Hepatocyte (in vitro differentiated cells): ENCODE measurements around the gene NR2E3. TPM values are rescaled to one million over a fixed set of nuclear protein-coding genes. Genes with fewer than 3 reads are reported as not detected.

Experiments
- DNase-seq: peaks from one replicate; pipeline ENCODE4 v3.0.0-alpha.2; 2016; ENCODE audit warnings: low spot score
- H2AFZ ChIP-seq: fragments of 200-600 bp; sonication (generic); 2 replicates; pipeline ENCODE4 v1.6.0; 2016; ENCODE audit warnings: antibody characterized with exemption, mild to moderate bottlenecking
- H3K27ac ChIP-seq: fragments of 200-600 bp; sonication (generic); 2 replicates; pipeline ENCODE4 v1.5.1; 2016; ENCODE audit warnings: mild to moderate bottlenecking
- H3K27me3 ChIP-seq: fragments of 200-600 bp; sonication (generic); 2 replicates; pipeline ENCODE4 v1.6.1; 2016
- H3K36me3 ChIP-seq: fragments of 200-600 bp; sonication (generic); replicated peaks from 2 replicates; pipeline ENCODE4 v1.5.1; 2016; ENCODE audit warnings: low read depth; ENCODE audit not compliant: insufficient read depth
- H3K4me1 ChIP-seq: fragments of 200-600 bp; sonication (generic); 2 replicates; pipeline ENCODE4 v1.5.1; 2016; ENCODE audit warnings: mild to moderate bottlenecking, moderate library complexity; ENCODE audit not compliant: insufficient read depth
- H3K4me2 ChIP-seq: fragments of 200-600 bp; sonication (generic); 2 replicates; pipeline ENCODE4 v1.6.0; 2016
- H3K4me3 ChIP-seq: fragments of 200-600 bp; sonication (generic); 2 replicates; pipeline ENCODE4 v1.5.1; 2016; ENCODE audit warnings: mild to moderate bottlenecking
- H3K79me2 ChIP-seq: fragments of 200-600 bp; sonication (generic); 2 replicates; pipeline ENCODE4 v1.6.0; 2017; ENCODE audit warnings: mild to moderate bottlenecking
- H3K9me2 ChIP-seq: fragments of 200-600 bp; sonication (generic); replicated peaks from 2 replicates; pipeline ENCODE4 v1.6.0; 2017; ENCODE audit warnings: mild to moderate bottlenecking; ENCODE audit not compliant: insufficient read depth
- H3K9me3 ChIP-seq: fragments of 200-600 bp; sonication (generic); 2 replicates; pipeline ENCODE4 v1.5.1; 2016; ENCODE audit warnings: low read depth, mild to moderate bottlenecking
- H4K20me1 ChIP-seq: fragments of 200-600 bp; sonication (generic); 2 replicates; pipeline ENCODE4 v1.6.0; 2016; ENCODE audit warnings: mild to moderate bottlenecking; ENCODE audit not compliant: insufficient read depth, poor library complexity, severe bottlenecking
- CTCF ChIP-seq: fragments of 200-600 bp; sonication (generic); IDR thresholded peaks from 2 replicates; pipeline ENCODE4 v1.5.1; 2016; ENCODE audit warnings: antibody characterized with exemption, mild to moderate bottlenecking; ENCODE audit not compliant: poor library complexity
- EZH2 ChIP-seq: fragments of 200-600 bp; sonication (generic); IDR thresholded peaks from 2 replicates; pipeline ENCODE4 v1.6.1; 2016; ENCODE audit warnings: antibody characterized with exemption, mild to moderate bottlenecking, borderline replicate concordance
- EZH2phosphoT487 ChIP-seq: fragments of 200-600 bp; sonication (generic); IDR thresholded peaks from one replicate; pipeline ENCODE4 v1.6.1; 2018; ENCODE audit warnings: antibody characterized with exemption, mild to moderate bottlenecking, low read depth, moderate library complexity; ENCODE audit not compliant: unreplicated experiment, severe bottlenecking
- WGBS: methylation state at CpG from one replicate; pipeline ENCODE4 v1.1.6; 2016; ENCODE audit warnings: low lambda C conversion rate; ENCODE audit errors: missing lambda C conversion rate; 5-methylcytosine and 5-hydroxymethylcytosine counted together
- polyA plus RNA-seq: library from polyadenylated mRNA; unstranded; fragments of >200 nt; fragmentation: Nextera tagmentation; extraction: Ambion mirVana; gene quantifications from 2 replicates; pipeline ENCODE4 v1.2.1, GENCODE V29; 2016
- total RNA-seq: library from RNA; depleted of rRNA; stranded (reverse); fragments of >200 nt; gene quantifications from 2 replicates; pipeline ENCODE4 v1.2.3, GENCODE V29; 2014

The NR2E3 gene
- total and polyA plus RNA-seq, 2 experiments from 2014 or later, result 0.40 TPM; not detected in 1

DNA sequence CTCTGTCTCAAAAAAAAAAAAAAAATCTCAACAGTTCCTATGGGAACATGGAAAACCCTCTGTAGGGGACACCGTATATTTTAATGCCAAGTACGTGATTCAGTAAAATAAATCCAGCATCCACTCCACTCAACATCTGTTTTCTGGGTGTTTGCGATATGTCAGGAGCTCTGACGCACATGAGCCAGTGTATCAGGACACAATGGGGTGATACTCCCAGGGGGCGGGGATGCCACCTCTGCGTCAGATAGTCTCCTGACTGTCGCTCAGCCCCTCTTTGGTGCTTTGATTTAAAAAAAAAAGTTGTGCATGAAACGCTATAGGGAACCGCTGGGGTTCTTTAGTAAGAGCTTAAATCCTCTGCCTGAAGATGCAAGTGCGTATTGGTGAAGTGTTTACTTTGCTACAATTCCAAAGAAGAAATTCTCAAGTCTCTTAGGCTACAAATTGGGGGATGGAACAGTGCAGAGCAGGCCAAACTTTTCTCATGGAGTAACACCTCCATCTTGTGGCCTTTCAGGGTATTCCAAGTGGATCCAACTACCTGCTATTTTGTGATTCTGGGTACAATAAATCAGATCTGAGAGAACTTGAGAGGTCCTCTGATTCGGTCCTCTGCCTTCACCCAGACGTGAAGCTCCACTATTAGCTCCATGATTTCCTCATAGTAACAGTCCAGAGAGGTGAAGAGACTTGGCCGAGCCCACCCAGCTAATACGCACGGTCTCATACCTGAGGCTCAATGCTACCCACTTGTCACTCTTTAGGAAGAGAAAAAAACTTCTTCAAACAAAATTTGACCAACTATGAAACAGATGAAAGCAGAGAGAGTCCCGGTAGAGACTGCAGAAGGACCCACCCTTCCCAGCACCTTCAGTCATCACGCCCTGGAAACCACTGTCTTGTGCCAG, 9.3 kb upstream of the NR2E3 start:
- Histone ChIP-seq H4K20me1 (no peaks in the 10 kb centered on the region), H3K27ac (peak overlapping the region; percentile 9), H2AFZ (no peak overlapping the region), H3K27me3 (no peaks in the 10 kb centered on the region), H3K9me2 (no peaks in the 10 kb centered on the region), H3K36me3 (no peaks in the 10 kb centered on the region), H3K4me2 (peak overlapping the region; percentile 14), H3K4me1 (peaks cover under 1% of the 10 kb centered on the region), H3K4me3 (no peak overlapping the region), H3K9me3 (no peaks in the 10 kb centered on the region), H3K79me2 (no peaks in the 10 kb centered on the region)
- TF ChIP-seq EZH2 (no peak), EZH2phosphoT487 (no peak), CTCF (peak; percentile 83)
- WGBS, result 54% methylated on average over 17 of the region's 17 CpGs
- DNase-seq, result peak; percentile 83

GRCh38 chr15:71801935-71802655, 8.3 kb upstream of the NR2E3 start:
- TF ChIP-seq EZH2, result no peak
- TF ChIP-seq CTCF, result no peak
- TF ChIP-seq EZH2phosphoT487, result no peak
- Histone ChIP-seq H3K9me2 (no peaks in the 10 kb centered on the region), H3K79me2 (no peaks in the 10 kb centered on the region), H3K4me1 (peaks cover 6% of the 10 kb centered on the region), H3K4me2 (no peak overlapping the region), H3K36me3 (no peaks in the 10 kb centered on the region), H3K4me3 (no peak overlapping the region), H3K9me3 (no peaks in the 10 kb centered on the region), H3K27me3 (no peaks in the 10 kb centered on the region), H4K20me1 (no peaks in the 10 kb centered on the region), H3K27ac (no peak overlapping the region), H2AFZ (no peak overlapping the region)
- 96% methylated on average over 24 of the region's 24 CpGs for WGBS
- DNase-seq, result no peak

GRCh38 chr15:71802770-71803169, 7.6 kb upstream of the NR2E3 start:
- H2AFZ ChIP-seq, result no peak overlapping the region
- H3K9me2 ChIP-seq, result no peaks in the 10 kb centered on the region
- no peak overlapping the region for H3K27ac ChIP-seq
- no peak overlapping the region for H3K4me2 ChIP-seq
- WGBS, result 75% methylated on average over 17 of the region's 21 CpGs
- no peaks in the 10 kb centered on the region for H4K20me1 ChIP-seq
- no peak for TF ChIP-seq EZH2phosphoT487
- no peak for TF ChIP-seq EZH2
- TF ChIP-seq CTCF, result peak; percentile 27
- no peak overlapping the region for H3K4me3 ChIP-seq
- no peak for DNase-seq
- H3K36me3 ChIP-seq, result no peaks in the 10 kb centered on the region
- no peaks in the 10 kb centered on the region for H3K79me2 ChIP-seq
- H3K9me3 ChIP-seq, result no peaks in the 10 kb centered on the region
- peaks cover 6% of the 10 kb centered on the region for H3K4me1 ChIP-seq
- no peaks in the 10 kb centered on the region for H3K27me3 ChIP-seq
